Loucy (cell line): ENCODE measurements around the gene RNF224.

Experiments
- EZH2phosphoT487 ChIP-seq: fragments of 200-600 bp; IDR thresholded peaks from 2 replicates; pipeline ENCODE4 v1.6.1; 2018; ENCODE audit warnings: antibody characterized with exemption, mild to moderate bottlenecking, moderate library complexity, borderline replicate concordance
- TF ChIP-seq, protein P1 (sequence below): fragments of 200-600 bp; sonication (generic); conservative IDR thresholded peaks from 2 replicates; pipeline ENCODE4 v1.5.1; 2014; ENCODE audit warnings: mild to moderate bottlenecking, antibody characterized with exemption, low read length

GRCh38 chr9:137278061-137278701 is 50.9 kb downstream of the RNF224 start:
- TF ChIP-seq, protein P1, sequence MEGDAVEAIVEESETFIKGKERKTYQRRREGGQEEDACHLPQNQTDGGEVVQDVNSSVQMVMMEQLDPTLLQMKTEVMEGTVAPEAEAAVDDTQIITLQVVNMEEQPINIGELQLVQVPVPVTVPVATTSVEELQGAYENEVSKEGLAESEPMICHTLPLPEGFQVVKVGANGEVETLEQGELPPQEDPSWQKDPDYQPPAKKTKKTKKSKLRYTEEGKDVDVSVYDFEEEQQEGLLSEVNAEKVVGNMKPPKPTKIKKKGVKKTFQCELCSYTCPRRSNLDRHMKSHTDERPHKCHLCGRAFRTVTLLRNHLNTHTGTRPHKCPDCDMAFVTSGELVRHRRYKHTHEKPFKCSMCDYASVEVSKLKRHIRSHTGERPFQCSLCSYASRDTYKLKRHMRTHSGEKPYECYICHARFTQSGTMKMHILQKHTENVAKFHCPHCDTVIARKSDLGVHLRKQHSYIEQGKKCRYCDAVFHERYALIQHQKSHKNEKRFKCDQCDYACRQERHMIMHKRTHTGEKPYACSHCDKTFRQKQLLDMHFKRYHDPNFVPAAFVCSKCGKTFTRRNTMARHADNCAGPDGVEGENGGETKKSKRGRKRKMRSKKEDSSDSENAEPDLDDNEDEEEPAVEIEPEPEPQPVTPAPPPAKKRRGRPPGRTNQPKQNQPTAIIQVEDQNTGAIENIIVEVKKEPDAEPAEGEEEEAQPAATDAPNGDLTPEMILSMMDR: no peak
- TF ChIP-seq EZH2phosphoT487: no peak
